ENCODE data around the gene TFIP11. TPM values are rescaled to one million over a fixed set of nuclear protein-coding genes. Genes with fewer than 3 reads are reported as not detected.

TFIP11 gene
- polyA plus RNA-seq, 1 experiment = 34.7 TPM

DNA sequence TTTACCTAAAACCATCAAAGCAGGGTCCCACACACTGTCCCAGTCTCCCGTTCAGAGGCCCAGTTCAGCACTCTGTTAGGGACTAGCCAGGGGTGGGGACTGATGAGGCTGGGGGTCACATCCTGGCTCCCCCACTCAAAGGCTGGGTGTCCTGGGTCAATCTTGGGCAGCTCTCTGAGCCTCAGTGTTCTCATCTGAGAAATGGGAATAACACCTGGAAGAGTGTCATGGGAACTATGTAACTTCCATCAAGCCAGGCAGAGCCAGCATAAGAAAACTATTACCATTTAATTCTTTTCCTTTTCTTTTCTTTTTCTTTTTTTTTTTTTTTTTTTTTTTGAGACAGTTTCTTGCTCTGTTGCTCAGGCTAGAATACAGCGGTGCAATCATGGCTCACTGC is 39.3 kb upstream of the TFIP11 start:
- POLR2A ChIA-PET = interaction anchor here (0.8 kb wide), 1 partner anchor 16 kb away, joined by 3 read pairs; no protein-coding TSS in a partner anchor
- no peak for DNase-seq (ENCODE audit: low read depth)
- CTCF ChIA-PET = interaction anchor here (0.6 to 0.9 kb wide), 3 partner anchors 15 to 127 kb away, joined by 3 read pairs; no protein-coding TSS in a partner anchor
- H3K4me3 ChIP-seq (ENCODE audit: low read depth, low read length) = no peak overlapping the region
- TF ChIP-seq, protein P1, sequence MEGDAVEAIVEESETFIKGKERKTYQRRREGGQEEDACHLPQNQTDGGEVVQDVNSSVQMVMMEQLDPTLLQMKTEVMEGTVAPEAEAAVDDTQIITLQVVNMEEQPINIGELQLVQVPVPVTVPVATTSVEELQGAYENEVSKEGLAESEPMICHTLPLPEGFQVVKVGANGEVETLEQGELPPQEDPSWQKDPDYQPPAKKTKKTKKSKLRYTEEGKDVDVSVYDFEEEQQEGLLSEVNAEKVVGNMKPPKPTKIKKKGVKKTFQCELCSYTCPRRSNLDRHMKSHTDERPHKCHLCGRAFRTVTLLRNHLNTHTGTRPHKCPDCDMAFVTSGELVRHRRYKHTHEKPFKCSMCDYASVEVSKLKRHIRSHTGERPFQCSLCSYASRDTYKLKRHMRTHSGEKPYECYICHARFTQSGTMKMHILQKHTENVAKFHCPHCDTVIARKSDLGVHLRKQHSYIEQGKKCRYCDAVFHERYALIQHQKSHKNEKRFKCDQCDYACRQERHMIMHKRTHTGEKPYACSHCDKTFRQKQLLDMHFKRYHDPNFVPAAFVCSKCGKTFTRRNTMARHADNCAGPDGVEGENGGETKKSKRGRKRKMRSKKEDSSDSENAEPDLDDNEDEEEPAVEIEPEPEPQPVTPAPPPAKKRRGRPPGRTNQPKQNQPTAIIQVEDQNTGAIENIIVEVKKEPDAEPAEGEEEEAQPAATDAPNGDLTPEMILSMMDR (IDR thresholded peaks at IDR 0.05; ENCODE audit: insufficient read depth, low read depth, low read length) = no peak
- no peaks in the 10 kb centered on the region for H3K27me3 ChIP-seq (ENCODE audit: control insufficient read depth, insufficient read depth, low read length)
- no peaks in the 10 kb centered on the region for H3K36me3 ChIP-seq (ENCODE audit: control insufficient read depth, insufficient read depth, low read length)

DNA sequence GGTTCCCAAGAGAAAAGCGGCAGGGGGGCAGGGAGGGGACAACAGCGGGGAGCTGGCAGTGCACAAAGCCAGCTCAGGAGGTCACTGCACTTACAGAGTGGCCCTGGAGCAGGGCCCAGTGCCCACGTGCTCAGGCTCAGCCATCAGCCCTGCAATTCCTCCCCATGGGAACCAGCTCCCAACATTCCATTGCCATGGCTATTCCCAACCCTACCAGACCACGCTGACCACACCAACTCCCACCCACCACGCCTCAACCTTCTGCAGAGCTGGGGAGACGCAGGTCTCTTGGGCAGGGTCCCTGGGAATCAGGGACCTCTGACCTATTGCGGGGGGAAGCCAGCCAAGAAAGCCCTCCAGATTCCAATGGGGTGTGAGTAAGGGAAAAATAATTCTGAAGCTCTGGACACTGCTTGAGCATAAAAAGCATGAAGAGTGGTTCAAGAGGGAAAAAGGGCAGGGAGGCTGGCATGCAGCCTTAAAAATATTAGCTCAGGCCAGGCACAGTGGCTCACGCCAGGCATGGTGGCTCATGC is 38.3 kb upstream of the TFIP11 start:
- POLR2A ChIA-PET = interaction anchor here (0.8 kb wide), 1 partner anchor 17 kb away, joined by 3 read pairs; no protein-coding TSS in a partner anchor
- CTCF ChIA-PET = interaction anchor here (0.6 to 1.6 kb wide), 3 partner anchors 14 to 48 kb away, joined by 3 read pairs; no protein-coding TSS in a partner anchor
- no peaks in the 10 kb centered on the region for H3K27me3 ChIP-seq (ENCODE audit: control insufficient read depth, insufficient read depth, low read length)
- TF ChIP-seq, protein P1 (IDR thresholded peaks at IDR 0.05; ENCODE audit: insufficient read depth, low read depth, low read length) = no peak
- peak; percentile 90 for DNase-seq (ENCODE audit: low read depth)
- no peaks in the 10 kb centered on the region for H3K36me3 ChIP-seq (ENCODE audit: control insufficient read depth, insufficient read depth, low read length)
- no peak overlapping the region for H3K4me3 ChIP-seq (ENCODE audit: low read depth, low read length)

DNA sequence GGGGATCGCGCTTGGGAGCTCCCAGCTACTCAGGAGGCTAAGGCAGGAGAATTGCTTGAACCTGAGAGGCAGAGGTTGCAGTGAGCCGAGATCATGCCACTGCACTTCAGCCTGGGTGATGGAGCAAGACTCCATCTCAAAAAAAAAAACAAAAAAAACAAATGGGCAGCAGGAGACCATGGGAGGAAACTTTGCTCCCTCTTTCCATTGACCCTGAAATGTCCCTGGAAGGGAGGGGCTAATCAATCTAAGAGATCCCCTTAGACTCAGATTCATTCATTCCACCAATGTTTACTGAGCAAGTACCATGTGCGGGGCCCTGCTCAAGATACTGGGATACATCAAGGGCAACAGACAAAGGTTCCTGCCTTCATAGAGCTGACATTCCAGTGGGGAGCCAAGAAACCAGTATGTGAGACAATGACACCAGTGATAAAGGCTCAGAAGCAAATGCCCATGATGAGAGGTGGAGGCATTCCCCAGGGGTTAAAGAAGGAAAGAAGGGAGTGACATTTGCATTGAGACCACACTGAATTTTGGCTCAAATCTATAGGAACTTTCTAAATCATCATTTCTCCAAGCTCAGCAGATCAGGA is 37.7 kb upstream of the TFIP11 start:
- ChIA-PET POLR2A (no interaction called here), CTCF (interaction anchor here (1.6 kb wide), 1 partner anchor 47 kb away, joined by 3 read pairs; no protein-coding TSS in a partner anchor)
- TF ChIP-seq, protein P1 (IDR thresholded peaks at IDR 0.05; ENCODE audit: insufficient read depth, low read depth, low read length) = no peak
- no peak for DNase-seq (ENCODE audit: low read depth)
- Histone ChIP-seq H3K36me3 (ENCODE audit: control insufficient read depth, insufficient read depth, low read length) (no peaks in the 10 kb centered on the region), H3K27me3 (ENCODE audit: control insufficient read depth, insufficient read depth, low read length) (no peaks in the 10 kb centered on the region), H3K4me3 (ENCODE audit: low read depth, low read length) (no peak overlapping the region)

DNA sequence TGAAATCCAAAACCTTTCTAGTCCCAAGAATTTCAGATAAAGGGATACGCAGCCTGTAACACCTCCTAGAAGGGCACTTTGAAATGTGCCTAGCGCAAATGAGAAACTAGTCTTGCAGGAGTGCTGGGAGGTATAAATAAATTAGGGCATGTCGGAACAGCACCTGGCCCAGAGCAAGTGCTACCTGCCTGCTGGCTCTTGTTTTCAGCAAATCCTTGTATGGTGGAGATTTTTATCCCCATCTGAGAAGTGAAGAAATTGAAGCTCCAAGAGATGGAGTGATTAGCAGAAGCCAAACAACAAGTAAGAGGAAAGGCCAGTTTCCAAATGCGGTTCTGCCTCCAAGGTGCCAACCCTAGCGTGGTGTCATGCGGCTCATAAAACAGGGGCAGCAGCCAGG is 36.7 kb upstream of the TFIP11 start:
- no peak for DNase-seq (ENCODE audit: low read depth)
- Histone ChIP-seq H3K4me3 (ENCODE audit: low read depth, low read length) (no peak overlapping the region), H3K36me3 (ENCODE audit: control insufficient read depth, insufficient read depth, low read length) (peaks cover 1% of the 10 kb centered on the region; the same call in 1 of the 2 replicates), H3K27me3 (ENCODE audit: control insufficient read depth, insufficient read depth, low read length) (no peaks in the 10 kb centered on the region)
- ChIA-PET CTCF (interaction anchor here (0.6 to 0.8 kb wide), 2 partner anchors 91 to 1168 kb away, joined by 3 read pairs; no protein-coding TSS in a partner anchor), POLR2A (no interaction called here)
- TF ChIP-seq, protein P1 (IDR thresholded peaks at IDR 0.05; ENCODE audit: insufficient read depth, low read depth, low read length) = no peak

DNA sequence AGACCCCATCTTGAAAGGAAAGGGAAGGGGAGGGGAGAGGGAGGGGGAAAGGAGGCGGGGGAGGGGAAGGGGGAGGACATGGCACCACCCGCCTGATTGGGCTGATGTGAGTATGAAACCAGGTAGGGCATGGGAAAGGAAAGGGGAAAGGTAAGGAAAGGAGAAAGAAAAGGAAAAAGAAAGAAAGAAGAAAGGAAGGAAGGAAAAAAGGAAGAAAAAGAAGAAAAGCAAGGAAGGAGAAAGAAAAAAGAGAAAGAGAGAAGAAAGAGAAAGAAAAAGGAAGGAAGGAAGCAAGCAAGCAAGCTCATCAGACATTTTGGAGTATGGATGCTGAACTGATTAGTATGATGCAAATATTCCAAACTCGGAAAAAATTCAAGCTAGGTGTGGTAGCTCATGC is 36.0 kb upstream of the TFIP11 start:
- ChIA-PET POLR2A (no interaction called here), CTCF (interaction anchor here (0.6 to 0.8 kb wide), 3 partner anchors 92 to 1167 kb away, joined by 3 read pairs; no protein-coding TSS in a partner anchor)
- DNase-seq (ENCODE audit: low read depth) = no peak
- TF ChIP-seq, protein P1 (IDR thresholded peaks at IDR 0.05; ENCODE audit: insufficient read depth, low read depth, low read length) = no peak
- Histone ChIP-seq H3K4me3 (ENCODE audit: low read depth, low read length) (no peak overlapping the region), H3K36me3 (ENCODE audit: control insufficient read depth, insufficient read depth, low read length) (peaks cover 4% of the 10 kb centered on the region; the same call in 1 of the 2 replicates), H3K27me3 (ENCODE audit: control insufficient read depth, insufficient read depth, low read length) (no peaks in the 10 kb centered on the region)
